Tibial artery (tissue), 4 donors: ENCODE results near the gene MED26.

ENCODE experiments used
- DNase-seq, 2 donors: peaks; one replicate each; pipeline ENCODE4 v3.0.0-alpha.2; 2019
- H3K27ac ChIP-seq, 2 donors: fragments of 200-600 bp; sonication (generic) in 1 of 2; 1 replicate in 1 of 2; 2 replicates in 1 of 2; pipeline ENCODE4 v1.5.1; 2018 to 2019; ENCODE audit warnings: mild to moderate bottlenecking in 1 of 2
- H3K27me3 ChIP-seq, 2 donors: fragments of 200-600 bp; sonication (generic) in 1 of 2; one replicate each; pipeline versions ENCODE4 v1.5.1 to v1.6.0; 2016 to 2019
- H3K36me3 ChIP-seq, 3 donors: fragments of 200-600 bp; sonication (generic) in 2 of 3; one replicate each; pipeline ENCODE4 v1.5.1; 2016 to 2019; ENCODE audit warnings: mild to moderate bottlenecking in 2 of 3
- H3K4me1 ChIP-seq, 4 donors: fragments of 200-600 bp; sonication (generic) in 2 of 4; 1 replicate in 3 of 4; 2 replicates in 1 of 4; pipeline ENCODE4 v1.5.1; 2016 to 2019
- H3K4me3 ChIP-seq, 2 donors: fragments of 200-600 bp; sonication (generic) in 1 of 2; 1 replicate in 1 of 2; 2 replicates in 1 of 2; pipeline ENCODE4 v1.5.1; 2018 to 2019; ENCODE audit warnings: mild to moderate bottlenecking in 2 of 2
- H3K9me3 ChIP-seq, 3 donors: fragments of 200-600 bp; sonication (generic) in 1 of 3; one replicate each; pipeline ENCODE4 v1.5.1; 2016 to 2019
- CTCF ChIP-seq, 2 experiments: fragments of 200-600 bp in 1 of 2; fragments of 450-650 bp in 1 of 2; IDR thresholded peaks; one replicate each; pipeline ENCODE4 v1.5.1; 2017 to 2019; ENCODE audit warnings: antibody characterized with exemption in 2 of 2, mild to moderate bottlenecking in 1 of 2, moderate library complexity in 1 of 2
- intact Hi-C: fragments of 100-400 bp; cut with DNase I; formaldehyde crosslinking; loops from one replicate; pipeline ENCODE4 v1.15.0; 2023; ENCODE audit warnings: low total_unique reads

The MED26 gene

DNA sequence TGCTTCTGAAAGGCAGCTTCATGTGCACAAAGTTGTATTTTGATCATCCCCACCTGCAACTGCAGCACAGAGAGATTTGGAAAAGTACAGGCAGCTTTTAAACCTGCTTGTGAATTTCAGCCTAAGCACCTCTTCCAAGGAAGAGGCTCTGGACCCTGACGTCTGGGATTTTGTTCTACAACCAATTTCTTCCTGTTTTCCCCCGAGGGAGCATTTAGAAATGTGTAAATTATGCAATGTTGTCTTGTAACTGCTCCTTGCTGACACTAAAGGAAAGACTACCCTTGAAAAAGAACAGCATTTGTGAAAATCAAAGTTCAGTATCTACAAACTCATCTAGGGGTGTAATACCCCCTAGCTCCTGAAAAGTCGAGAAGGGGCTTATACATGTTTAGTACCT is 15.4 kb downstream of the MED26 start:
- Histone ChIP-seq H3K27me3 (no peaks in the 10 kb centered on the region), H3K4me3 (no peak overlapping the region), H3K9me3 (no peaks in the 10 kb centered on the region), H3K36me3 (no peaks in the 10 kb centered on the region), H3K4me1 (peaks cover 0 to 59% (median 18%) of the 10 kb centered on the region in 4 donors), H3K27ac (no peak overlapping the region)
- TF ChIP-seq CTCF (IDR thresholded peaks at IDR 0.05): no peak
- no peak for DNase-seq
- intact Hi-C loops: no loop called here

DNA sequence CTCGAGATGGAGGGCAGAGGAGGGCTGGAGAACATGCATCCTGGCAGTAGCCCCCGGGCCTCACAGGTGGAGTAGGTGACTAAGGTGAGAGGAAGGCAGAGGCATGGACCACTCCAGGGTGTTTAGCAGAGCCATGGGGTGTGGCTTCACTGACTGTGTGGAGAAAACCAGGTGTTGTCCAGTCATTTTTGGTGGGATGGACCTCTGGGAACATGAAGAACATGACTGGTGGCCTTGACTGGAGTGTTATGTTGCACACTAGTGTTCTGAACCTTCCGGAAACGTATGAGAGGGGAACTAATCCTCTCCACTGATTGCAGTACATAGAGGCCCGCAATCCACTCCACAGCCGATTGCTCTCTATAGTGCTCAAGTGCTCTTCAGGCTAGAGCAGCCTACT is 16.9 kb downstream of the MED26 start:
- Histone ChIP-seq H3K36me3 (no peaks in the 10 kb centered on the region), H3K4me1 (peaks cover 0 to 67% (median 25%) of the 10 kb centered on the region in 4 donors), H3K27ac (no peak overlapping the region)

DNA sequence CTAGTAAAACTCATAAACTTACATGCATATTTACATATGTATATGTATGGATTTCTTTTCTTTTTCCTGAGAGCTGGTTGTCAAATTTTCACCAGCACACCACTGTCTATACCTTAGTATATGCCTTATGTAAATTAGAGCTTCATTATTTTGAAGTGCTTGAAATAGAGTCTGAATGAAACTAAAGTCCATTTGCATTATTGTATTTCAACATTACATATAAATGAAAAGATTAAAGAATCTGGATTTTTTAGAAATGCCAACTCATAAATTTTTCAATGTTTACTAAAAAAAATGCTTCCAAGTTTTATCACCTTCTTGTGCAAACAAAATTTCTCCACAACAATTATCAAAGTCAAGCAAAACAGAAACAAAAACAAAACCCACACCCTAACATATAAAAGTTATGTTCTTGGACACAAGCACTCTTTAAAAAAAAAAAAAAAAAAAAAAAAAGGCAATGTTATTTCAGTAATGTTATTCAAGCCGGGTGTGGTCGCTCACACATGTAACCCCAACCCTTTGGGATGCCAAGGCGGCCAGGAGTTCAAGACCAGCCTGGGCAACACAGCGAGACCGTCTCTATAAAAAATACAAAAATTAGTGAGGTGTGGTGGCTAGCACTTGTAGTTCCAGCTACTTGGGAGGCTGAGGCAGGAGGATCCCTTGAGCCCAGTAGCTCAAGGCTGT is 18.3 kb downstream of the MED26 start:
- Histone ChIP-seq H3K27ac (no peak overlapping the region), H3K9me3 (no peaks in the 10 kb centered on the region), H3K4me1 (peaks cover 0 to 73% (median 24%) of the 10 kb centered on the region in 4 donors), H3K36me3 (no peaks in the 10 kb centered on the region), H3K4me3 (no peak overlapping the region), H3K27me3 (no peaks in the 10 kb centered on the region)
- TF ChIP-seq CTCF (IDR thresholded peaks at IDR 0.05): no peak
- intact Hi-C loops: no loop called here
- no peak for DNase-seq

More for the DNA sequence above, 16.9 kb downstream of the MED26 start:
- Histone ChIP-seq H3K27me3 (no peaks in the 10 kb centered on the region), H3K4me3 (no peak overlapping the region), H3K9me3 (no peaks in the 10 kb centered on the region)
- no peak for TF ChIP-seq CTCF (IDR thresholded peaks at IDR 0.05)
- intact Hi-C loops: no loop called here
- no peak for DNase-seq

- no peaks in the 10 kb centered on the region for H3K27me3 ChIP-seq
- H3K27ac ChIP-seq: peak overlapping the region; percentile 62 to 72
- peaks cover 0 to 71% (median 27%) of the 10 kb centered on the region in 4 donors for H3K4me1 ChIP-seq
- no peak overlapping the region for H3K4me3 ChIP-seq
- no peaks in the 10 kb centered on the region for H3K36me3 ChIP-seq
- H3K9me3 ChIP-seq: no peaks in the 10 kb centered on the region
- no peak for TF ChIP-seq CTCF (IDR thresholded peaks at IDR 0.05)
- intact Hi-C loops: no loop called here
- peak in 1 of 2 donors; percentile 79 for DNase-seq
Observed at GRCh38 chr19:16608290-16608739, 19.7 kb downstream of the MED26 start.

GRCh38 chr19:16607819-16608218 is 20.2 kb downstream of the MED26 start:
- Histone ChIP-seq H3K4me3 (no peak overlapping the region), H3K36me3 (no peaks in the 10 kb centered on the region), H3K27me3 (no peaks in the 10 kb centered on the region), H3K9me3 (no peaks in the 10 kb centered on the region), H3K4me1 (peaks cover 0 to 71% (median 29%) of the 10 kb centered on the region in 4 donors), H3K27ac (peak overlapping the region; percentile 62 to 72)
- no peak for TF ChIP-seq CTCF (IDR thresholded peaks at IDR 0.05)
- intact Hi-C loops: no loop called here
- no peak for DNase-seq
